DMS153 (cell line): ENCODE results near the gene RAD50.
"Not testable (repeated sequence)": the region's sequence is repeated elsewhere in the genome, so short reads cannot be mapped to it uniquely, and the experiment has no call there.

Experiments used
- DNase-seq: peaks from one replicate; lab custom pipeline; 2025; lab: John Stamatoyannopoulos, UW

The RAD50 gene

GRCh38 chr5:132557478-132558172 is 848 bp downstream of the RAD50 start:
- DNase-seq: no peak

- DNase-seq: no peak
Observed at GRCh38 chr5:132559383-132560060, 2.7 kb downstream of the RAD50 start.

GRCh38 chr5:132561601-132562000 is 4.8 kb downstream of the RAD50 start:
- no peak for DNase-seq

- not testable (repeated sequence) for DNase-seq
Observed at GRCh38 chr5:132564555-132564954, 7.8 kb downstream of the RAD50 start.

GRCh38 chr5:132566657-132567056 is 9.9 kb downstream of the RAD50 start:
- no peak for DNase-seq

- DNase-seq: no peak
Observed at GRCh38 chr5:132576123-132576522, 19.3 kb downstream of the RAD50 start.

- not testable (repeated sequence) for DNase-seq
Observed at GRCh38 chr5:132584560-132584959, 27.8 kb downstream of the RAD50 start.

- DNase-seq: no peak
Observed at GRCh38 chr5:132586063-132586462, 29.3 kb downstream of the RAD50 start.

- no peak for DNase-seq
Observed at GRCh38 chr5:132589467-132589866, 32.7 kb downstream of the RAD50 start.

GRCh38 chr5:132591145-132591544 is 34.4 kb downstream of the RAD50 start:
- no peak for DNase-seq

GRCh38 chr5:132592521-132592920 is 35.7 kb downstream of the RAD50 start:
- no peak for DNase-seq

- DNase-seq: no peak
Observed at GRCh38 chr5:132594170-132594569, 37.4 kb downstream of the RAD50 start.

- DNase-seq: no peak
Observed at GRCh38 chr5:132595624-132596023, 38.8 kb downstream of the RAD50 start.

- DNase-seq: no peak
Observed at GRCh38 chr5:132601071-132601728, 44.4 kb downstream of the RAD50 start.

GRCh38 chr5:132607095-132607494 is 50.3 kb downstream of the RAD50 start:
- no peak for DNase-seq

- no peak for DNase-seq
Observed at GRCh38 chr5:132608107-132608506, 51.3 kb downstream of the RAD50 start.

- no peak for DNase-seq
Observed at GRCh38 chr5:132611965-132612364, 55.2 kb downstream of the RAD50 start.

GRCh38 chr5:132612846-132613245 is 56.1 kb downstream of the RAD50 start:
- DNase-seq: no peak

GRCh38 chr5:132621699-132622098 is 64.9 kb downstream of the RAD50 start:
- no peak for DNase-seq

GRCh38 chr5:132622608-132623007 is 65.8 kb downstream of the RAD50 start:
- no peak for DNase-seq

GRCh38 chr5:132627470-132627869 is 70.7 kb downstream of the RAD50 start:
- no peak for DNase-seq

- no peak for DNase-seq
Observed at GRCh38 chr5:132628814-132629213, 72.0 kb downstream of the RAD50 start.
